ENCODE measurements around the gene STAT6.

Gene STAT6

DNA sequence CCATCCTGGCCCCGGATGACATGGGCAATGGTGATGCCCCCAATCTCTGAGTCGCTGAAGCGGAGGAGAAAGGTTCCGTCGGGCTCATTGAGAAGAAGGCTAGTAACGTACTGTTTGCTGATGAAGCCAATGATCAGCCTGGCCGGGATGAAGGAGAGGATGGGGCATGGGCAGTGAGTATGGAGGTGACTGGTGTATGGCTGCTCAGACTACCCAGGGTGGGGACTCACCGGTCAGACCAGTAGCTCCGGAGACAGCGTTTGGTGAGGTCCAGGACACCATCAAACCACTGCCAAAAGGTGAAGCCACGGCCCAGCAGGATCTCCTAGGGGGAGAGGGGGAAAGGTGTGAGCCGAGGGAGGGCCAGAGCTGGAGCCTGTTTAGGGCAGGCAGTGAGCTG, 11.4 kb downstream of the STAT6 start:
- DNase-seq: no peak

- no peak for DNase-seq
Measured at GRCh38 chr12:57099047-57099714, 12.0 kb downstream of the STAT6 start.

DNA sequence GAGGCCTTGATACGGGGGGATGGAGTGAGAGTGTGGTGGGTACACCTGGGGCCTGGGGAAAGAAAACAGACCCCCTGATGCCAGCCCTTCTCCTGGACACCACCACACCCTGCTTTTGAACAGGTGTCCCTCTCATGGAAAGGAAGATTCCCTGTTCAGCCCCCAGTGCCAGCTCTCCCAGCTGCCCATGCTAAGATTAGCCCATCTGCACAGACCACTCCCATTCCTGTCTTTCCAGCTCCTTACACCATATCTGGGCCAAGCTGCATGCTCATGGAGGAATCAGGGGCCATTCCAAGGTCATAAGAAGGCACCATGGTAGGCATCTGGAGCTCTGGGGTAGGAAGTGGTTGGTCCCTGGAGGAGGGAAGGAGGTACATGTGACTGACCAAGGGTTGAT, 12.6 kb downstream of the STAT6 start:
- no peak for DNase-seq

GRCh38 chr12:57097554-57097835, 13.7 kb downstream of the STAT6 start:
- no peak for DNase-seq

DNA sequence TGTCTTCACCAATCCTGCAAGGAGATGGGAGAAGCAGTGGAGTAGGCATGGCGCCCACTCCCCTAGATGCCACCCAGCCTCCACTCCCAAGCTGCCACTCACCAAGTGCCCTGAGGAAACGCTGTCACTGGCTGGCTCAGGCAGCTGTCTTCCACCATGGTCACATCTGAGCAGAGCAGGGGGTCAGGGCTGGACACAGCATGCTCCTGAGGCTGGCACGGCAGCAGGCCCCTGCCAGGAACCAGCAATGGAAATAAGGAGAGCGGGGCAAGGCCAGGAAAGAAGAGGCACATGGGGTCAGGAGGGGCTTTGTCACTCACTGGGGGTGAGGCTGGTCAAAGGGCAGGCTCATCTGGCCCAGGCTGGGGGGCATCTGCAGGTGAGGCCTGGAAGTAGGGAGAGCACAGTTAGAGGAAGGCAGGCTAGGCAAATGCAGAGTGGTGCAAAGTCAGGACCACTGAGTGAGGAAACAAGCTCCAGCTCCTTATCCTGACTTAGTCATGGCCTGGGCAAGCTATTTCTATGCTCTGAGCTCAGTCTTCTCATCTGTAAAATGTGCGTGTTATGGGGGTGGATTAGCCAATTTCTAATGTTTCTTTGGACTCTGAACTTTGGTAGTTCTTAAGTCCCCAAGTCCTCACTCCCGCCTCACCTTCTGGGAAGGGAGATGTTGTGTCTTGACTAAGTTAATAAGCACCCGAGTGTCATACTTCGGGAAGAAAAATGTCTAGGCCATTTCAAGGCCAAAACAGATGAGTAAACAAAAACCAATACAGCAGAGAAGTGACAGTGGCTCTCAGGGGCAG, 14.2 kb downstream of the STAT6 start:
- no peak for DNase-seq

DNA sequence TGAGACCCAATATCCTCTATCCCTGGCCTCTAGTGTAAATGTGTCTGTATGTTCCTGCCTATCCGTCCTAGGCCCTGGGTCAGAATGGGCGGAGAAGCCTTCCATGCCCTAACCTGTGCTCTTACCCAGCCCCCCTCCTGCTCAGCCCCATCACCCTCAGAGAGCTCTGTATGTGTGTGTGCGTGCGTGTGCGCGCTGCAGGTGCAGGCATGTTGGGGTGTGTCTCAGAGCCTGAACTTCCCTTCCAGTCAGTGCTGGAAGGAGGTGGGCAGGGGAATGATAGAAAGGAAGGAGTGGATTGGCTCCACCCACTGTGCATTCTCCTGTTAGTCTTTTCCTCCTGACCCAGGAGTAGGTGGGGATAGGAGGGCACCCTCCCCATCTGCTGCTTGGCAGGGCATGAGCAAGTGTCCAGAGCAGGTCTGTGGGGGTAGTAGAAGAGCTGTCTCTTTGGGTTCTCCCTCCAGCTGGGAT, 15.0 kb downstream of the STAT6 start:
- peak; percentile 39 for DNase-seq

DNA sequence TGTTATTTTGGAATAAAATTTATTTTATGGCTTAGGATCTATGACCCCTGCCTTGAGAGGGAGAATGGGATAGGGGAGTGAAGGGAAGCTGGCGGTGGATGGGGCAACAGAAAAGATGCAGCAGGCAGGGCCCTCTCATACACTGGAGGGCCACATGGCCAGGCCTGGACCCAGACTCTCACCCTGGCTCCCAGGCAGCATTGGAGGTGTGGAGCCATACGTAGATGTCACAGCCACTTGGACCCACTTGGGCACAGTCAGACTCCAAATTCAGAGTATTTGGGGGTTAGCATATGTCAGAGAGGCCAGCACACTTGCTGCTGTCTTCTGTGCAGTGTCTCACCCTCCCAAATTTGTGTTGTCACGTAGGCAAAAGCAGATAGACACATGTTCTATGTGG, 15.7 kb downstream of the STAT6 start:
- DNase-seq: no peak

DNA sequence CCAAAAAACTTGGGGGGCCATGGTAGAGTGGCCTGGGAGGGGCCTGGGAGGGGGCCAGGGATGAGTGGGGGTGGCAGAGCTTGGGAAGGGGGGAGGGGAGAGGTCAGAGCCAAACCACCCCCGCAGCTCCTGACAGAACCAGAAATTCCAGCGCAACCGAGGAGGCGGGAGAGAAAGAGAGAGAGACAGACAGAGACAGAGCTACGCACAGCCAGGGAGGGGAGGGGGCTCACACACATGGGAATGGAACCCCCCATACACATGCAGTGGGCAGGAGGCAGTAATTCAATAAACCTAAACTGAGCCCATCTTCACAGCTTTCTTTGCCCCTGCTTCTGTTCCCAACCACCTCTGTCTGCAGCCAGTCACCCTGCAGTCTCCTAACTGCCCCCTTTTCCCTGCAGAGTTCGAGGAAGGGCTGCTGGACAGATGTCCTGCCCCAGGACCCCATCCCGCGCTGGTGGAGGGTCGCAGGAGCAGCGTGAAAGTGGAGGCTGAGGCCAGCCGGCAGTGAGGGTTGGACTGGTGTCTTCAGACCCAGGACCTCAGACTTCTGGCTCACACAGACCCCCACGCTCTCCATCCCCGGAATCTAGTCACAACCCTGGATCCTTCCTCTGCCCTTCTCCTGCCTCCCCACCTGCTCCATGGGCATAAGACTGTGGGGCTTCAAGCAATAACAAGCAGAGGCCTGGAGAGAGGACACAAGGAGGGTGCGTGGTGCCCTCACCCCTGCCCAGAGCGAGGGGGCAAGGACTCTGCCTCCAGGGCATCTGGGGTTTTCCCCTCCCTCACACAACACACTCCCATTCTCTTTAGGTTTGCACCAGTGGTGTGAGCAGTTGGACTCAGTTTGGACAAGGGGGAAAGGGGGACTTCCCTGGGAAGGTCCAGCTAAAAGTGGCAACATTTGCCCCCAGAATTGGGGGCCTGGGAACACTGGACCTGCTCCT, 16.7 kb downstream of the STAT6 start:
- DNase-seq: no peak

- DNase-seq: peak; percentile 89
Measured at GRCh38 chr12:57093415-57094207, 17.6 kb downstream of the STAT6 start.

GRCh38 chr12:57092876-57093414, 18.2 kb downstream of the STAT6 start:
- DNase-seq: no peak

DNA sequence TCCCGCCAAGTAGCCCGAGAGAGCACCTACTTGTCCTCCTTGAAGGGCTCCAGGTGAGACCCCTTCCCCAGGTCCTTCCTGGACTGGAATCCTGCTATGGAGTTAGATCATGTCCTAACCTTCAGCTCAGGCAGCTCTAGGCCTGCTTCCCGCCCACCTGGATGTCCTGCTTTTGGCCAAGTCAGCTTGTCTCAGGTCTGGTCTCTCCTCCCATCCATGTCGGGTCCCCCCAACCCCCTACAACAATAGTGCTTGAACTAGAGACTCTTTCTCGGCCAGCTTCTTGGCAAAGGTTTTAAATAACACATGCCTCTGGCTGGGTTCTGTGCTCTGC, 18.7 kb downstream of the STAT6 start:
- no peak for DNase-seq

- no peak for DNase-seq
Measured at GRCh38 chr12:57091638-57092528, 19.3 kb downstream of the STAT6 start.

DNA sequence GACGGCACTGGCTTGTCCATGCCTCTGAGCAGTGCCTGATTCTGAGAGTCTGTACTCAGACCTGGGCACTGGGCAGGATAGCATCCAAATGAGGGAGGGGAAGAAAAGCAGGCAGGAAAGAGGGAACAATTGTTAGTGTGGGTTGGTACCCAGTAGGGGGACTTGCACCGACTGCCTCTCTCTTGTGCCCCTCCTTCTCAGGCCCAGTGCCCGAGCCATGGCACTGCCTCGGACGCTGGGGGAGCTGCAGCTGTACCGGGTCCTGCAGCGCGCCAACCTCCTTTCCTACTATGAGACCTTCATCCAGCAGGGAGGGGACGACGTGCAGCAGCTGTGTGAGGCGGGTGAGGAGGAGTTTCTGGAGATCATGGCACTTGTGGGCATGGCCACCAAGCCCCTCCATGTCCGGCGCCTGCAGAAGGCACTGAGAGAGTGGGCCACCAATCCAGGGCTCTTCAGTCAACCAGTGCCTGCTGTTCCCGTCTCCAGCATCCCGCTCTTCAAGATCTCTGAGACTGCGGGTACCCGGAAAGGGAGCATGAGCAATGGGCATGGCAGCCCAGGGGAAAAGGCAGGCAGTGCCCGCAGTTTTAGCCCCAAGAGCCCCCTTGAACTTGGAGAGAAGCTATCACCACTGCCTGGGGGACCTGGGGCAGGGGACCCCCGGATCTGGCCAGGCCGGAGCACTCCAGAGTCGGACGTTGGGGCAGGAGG, 20.1 kb downstream of the STAT6 start:
- DNase-seq: no peak

DNA sequence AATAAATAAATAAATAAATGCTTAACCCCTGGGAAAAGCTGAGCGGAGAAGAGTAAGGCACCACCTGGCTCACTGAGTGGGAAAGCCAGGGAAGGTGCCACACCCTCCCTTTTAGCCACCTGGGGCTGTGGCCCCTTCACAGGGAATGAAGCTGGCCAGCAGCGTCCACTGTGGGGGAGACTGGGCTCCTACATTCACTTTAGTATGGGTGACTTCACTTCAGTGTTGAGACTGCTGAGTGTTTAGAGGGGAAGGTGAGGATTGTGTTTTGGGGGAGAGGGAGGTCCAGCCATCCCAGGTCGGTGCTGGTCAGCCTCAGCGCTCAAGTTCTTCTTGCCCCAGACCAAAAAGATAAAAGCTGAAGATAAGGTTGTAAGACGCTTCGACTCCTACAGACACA, 20.7 kb downstream of the STAT6 start:
- no peak for DNase-seq

- peak; percentile 84 for DNase-seq
Measured at GRCh38 chr12:57089271-57090245, 21.6 kb downstream of the STAT6 start.

- DNase-seq: peak; percentile 96
Measured at GRCh38 chr12:57088354-57089270, 22.6 kb downstream of the STAT6 start, which contains the start of gene NAB2. Gene NAB2 (plus strand): TSS chr12:57089114. CDS start chr12:57089272, 158 bp downstream.

DNA sequence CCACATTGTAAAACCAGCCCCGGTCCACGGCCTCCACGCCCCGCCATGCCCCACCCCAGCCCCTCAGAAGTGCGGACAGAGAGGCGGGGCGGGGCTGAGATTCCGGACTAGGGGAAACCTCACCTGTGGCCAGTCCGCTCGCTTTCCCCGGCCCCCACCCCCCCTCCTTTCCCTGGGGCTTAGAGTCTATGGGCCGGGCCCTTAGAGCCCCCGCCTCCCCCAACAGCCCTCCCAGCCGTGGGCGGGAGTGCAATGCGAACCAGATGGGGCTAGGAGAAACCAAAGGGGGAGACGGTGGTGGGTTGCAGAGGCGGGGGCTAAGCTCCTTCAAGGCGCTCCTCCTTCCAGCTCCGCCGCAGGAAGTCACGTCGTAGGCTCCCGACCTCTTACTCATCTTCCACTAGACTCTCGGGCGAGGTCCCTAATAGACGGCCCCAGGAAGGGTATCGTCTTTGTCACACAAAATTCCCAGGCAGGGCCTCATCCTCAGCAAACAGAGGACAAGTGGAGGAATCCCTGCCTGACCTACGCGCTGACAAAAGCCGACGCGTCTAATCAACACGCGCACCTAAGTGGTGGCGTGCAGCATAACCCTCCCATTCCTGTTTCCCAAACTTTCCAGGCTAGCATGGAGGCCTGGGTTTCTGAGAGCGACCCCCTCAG, 23.3 kb downstream of the STAT6 start:
- peak; percentile 98 for DNase-seq
